ENCODE results near the gene CAMK2N1.

GRCh38 chr1:20463502-20463901, 22.5 kb downstream of the CAMK2N1 start:
- TF ChIP-seq KDM1A (CRISPR knock-in tag; IDR thresholded peaks at IDR 0.05) (no peak), FOXJ3 (CRISPR knock-in tag; IDR thresholded peaks at IDR 0.05; ENCODE audit: borderline replicate concordance) (no peak), CTCF (CRISPR knock-in tag; IDR thresholded peaks at IDR 0.05) (no peak), UBTF (CRISPR knock-in tag; IDR thresholded peaks at IDR 0.05) (no peak), CHD2 (IDR thresholded peaks at IDR 0.05; ENCODE audit: low read depth, low read length) (no peak), TAF1 (CRISPR knock-in tag; IDR thresholded peaks at IDR 0.05) (no peak)
